Measurements from ENCODE around the gene LRRC8E.

The LRRC8E gene

DNA sequence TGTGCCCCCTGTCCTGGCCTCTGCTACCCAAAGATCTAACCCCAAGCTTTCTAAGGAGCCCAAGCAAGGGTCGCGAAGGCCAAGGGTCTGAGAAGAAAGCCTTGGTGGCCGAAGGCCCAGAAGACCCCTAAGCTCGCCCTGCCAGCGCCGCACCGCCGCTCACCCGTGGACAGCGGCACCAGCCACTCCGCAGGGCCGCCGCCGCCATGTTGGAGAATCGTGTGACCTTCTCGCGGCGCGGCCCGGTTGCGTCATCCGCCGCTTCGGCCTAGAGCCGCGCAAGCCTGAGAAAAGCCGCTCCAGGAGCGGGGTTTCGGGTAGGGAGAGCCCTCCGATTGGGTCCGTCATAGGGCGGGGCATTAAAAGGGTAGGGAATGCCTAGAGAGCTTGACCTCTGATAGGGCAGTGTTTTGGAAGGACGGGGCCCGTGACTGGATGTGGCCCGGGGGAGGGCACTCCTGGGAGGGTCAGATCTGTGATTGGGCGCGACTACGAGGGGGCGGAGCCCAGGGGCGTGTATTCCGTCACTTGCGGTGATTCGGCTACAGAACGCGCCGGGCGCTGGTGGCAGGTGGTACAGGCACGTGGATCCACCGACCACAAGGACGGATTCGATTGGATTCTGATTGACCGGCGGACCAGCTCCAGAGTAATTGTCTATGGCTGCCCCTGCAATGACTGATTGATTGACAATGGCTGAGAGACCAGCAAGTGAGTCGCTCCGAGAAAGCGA lies 55.3 kb downstream of the LRRC8E start, which contains the start of gene TIMM44:
TIMM44 (minus strand) TSS at position 223 of the 733 bp plus-strand sequence; CDS start at position 208, 15 bp downstream.
- TF ChIP-seq, protein P1, sequence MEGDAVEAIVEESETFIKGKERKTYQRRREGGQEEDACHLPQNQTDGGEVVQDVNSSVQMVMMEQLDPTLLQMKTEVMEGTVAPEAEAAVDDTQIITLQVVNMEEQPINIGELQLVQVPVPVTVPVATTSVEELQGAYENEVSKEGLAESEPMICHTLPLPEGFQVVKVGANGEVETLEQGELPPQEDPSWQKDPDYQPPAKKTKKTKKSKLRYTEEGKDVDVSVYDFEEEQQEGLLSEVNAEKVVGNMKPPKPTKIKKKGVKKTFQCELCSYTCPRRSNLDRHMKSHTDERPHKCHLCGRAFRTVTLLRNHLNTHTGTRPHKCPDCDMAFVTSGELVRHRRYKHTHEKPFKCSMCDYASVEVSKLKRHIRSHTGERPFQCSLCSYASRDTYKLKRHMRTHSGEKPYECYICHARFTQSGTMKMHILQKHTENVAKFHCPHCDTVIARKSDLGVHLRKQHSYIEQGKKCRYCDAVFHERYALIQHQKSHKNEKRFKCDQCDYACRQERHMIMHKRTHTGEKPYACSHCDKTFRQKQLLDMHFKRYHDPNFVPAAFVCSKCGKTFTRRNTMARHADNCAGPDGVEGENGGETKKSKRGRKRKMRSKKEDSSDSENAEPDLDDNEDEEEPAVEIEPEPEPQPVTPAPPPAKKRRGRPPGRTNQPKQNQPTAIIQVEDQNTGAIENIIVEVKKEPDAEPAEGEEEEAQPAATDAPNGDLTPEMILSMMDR (IDR thresholded peaks at IDR 0.05), result no peak
- DNase-seq (ENCODE audit: low spot score), result peak; percentile 100
- H3K27ac ChIP-seq, result peak within 1 kb of the TSS; percentile 95 to 96
- H3K4me3 ChIP-seq, result peak within 1 kb of the TSS; percentile 94

DNA sequence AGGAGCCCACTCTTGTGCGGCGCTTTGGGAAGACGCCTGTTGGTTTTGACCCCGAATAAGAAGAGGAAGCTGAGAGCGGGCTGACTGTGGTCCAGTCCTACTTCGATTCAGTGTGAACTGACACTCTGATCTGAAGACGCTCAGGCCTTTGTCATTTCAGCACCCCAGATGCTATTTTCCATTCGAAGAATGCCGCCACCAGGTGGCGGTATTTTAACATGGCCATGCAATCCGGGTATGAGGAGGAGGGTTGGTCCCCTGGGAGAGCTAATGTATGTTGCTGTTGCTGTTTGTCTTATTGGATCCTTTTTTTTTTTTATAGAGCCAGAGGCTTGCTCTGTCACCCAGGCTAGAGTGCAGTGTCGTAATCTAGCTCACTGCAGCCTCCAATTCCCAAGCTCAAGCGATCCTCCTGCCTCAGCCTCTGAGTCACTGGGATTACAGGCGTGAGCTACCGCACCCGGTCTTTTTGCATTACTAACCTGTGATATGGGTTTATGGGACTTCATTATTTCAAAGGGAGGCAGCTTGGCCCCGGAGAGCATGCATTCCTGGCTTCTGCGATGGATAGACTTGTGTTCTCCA lies 56.0 kb downstream of the LRRC8E start:
- DNase-seq (ENCODE audit: low spot score), result no peak
- TF ChIP-seq, protein P1 (IDR thresholded peaks at IDR 0.05), result peak; percentile 81
- peak overlapping the region; percentile 94 for H3K4me3 ChIP-seq
- H3K27ac ChIP-seq, result peak overlapping the region; percentile 95 to 96

DNA sequence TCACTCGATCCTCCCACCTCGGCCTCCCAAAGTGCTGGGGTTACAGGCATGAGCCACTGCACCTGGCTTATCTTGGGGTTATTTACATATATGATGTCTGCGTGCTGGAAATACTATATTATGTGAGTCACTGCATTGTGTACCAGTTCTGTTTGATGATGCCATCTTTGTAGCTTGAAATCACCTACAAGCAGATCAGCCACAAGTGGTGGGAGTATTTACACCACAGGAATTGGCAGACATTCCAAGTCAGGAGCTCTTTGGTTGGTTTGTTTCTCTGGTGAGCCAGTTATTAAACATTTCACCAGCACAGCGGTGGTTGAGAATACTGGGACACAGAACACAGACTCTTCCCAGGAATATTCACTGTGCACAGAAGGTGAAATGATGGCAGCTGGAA lies 59.6 kb downstream of the LRRC8E start:
- H3K4me3 ChIP-seq, result no peak overlapping the region
- TF ChIP-seq, protein P1 (IDR thresholded peaks at IDR 0.05), result no peak
- H3K27ac ChIP-seq, result no peak overlapping the region
- DNase-seq (ENCODE audit: low spot score), result no peak
